Measurements from ENCODE around the gene TICAM2. TPM values are rescaled to one million over a fixed set of nuclear protein-coding genes. Genes with fewer than 3 reads are reported as not detected.

The TICAM2 gene
- total RNA-seq, 2 donors from 2014 or later, result 1.9 TPM

DNA sequence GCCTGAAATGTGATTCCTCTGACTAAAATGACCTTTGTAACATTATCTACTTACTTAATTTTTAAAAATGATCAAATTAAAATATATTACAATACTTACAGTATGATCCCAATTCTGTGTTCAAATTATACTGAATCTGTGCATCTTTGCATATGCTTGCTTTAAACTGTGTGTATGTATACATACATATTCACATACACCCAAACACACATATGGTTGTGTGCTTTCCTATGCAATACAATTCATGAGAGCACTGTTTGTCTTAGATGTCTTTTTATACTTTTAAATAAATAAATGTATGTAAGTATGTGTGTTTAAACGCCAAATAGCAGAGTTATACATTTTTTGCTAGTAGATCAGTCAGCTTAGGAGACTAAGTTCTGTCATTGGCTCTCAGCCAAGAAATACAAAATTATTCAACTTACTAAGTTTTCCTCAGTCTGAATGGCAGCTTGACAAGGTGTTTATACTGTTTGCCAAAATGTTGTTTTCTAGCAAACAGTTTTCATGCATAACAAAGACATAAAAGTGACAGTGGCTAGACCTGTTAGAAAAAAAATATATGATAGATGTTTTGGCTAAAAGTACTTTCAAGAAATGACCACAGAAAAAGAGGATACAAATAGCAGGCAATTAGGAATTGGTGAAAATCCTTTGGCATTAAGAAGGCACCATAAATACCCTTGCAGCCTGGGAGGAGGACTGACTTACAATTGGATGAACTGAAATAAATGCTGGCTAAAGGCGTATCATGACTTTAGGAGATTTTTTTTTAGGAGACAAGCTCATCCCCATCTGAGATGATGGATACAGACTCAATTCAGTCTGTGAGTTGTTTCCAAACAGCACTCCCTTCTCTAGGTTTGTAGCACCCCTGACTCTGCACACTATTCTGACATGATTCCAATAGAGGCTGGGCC lies 7.9 kb downstream of the TICAM2 start:
- WGBS, result 68% methylated on average over 2 of the region's 2 CpGs
- TF ChIP-seq, protein P1, sequence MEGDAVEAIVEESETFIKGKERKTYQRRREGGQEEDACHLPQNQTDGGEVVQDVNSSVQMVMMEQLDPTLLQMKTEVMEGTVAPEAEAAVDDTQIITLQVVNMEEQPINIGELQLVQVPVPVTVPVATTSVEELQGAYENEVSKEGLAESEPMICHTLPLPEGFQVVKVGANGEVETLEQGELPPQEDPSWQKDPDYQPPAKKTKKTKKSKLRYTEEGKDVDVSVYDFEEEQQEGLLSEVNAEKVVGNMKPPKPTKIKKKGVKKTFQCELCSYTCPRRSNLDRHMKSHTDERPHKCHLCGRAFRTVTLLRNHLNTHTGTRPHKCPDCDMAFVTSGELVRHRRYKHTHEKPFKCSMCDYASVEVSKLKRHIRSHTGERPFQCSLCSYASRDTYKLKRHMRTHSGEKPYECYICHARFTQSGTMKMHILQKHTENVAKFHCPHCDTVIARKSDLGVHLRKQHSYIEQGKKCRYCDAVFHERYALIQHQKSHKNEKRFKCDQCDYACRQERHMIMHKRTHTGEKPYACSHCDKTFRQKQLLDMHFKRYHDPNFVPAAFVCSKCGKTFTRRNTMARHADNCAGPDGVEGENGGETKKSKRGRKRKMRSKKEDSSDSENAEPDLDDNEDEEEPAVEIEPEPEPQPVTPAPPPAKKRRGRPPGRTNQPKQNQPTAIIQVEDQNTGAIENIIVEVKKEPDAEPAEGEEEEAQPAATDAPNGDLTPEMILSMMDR (IDR thresholded peaks at IDR 0.05), result no peak
- no peak for TF ChIP-seq POLR2AphosphoS5 (IDR thresholded peaks at IDR 0.05)
- no peak for TF ChIP-seq POLR2A (IDR thresholded peaks at IDR 0.05)
- Histone ChIP-seq H3K27me3 (replicated peaks; ENCODE audit: insufficient read depth) (no peaks in the 10 kb centered on the region), H3K4me1 (replicated peaks) (no peaks in the 10 kb centered on the region), H3K4me3 (no peak overlapping the region), H3K9me3 (no peaks in the 10 kb centered on the region), H3K27ac (no peak overlapping the region), H3K36me3 (no peaks in the 10 kb centered on the region)
- intact Hi-C loops (cut with DNase I), result no loop called here
- no peak for DNase-seq (ENCODE audit: low spot score)

DNA sequence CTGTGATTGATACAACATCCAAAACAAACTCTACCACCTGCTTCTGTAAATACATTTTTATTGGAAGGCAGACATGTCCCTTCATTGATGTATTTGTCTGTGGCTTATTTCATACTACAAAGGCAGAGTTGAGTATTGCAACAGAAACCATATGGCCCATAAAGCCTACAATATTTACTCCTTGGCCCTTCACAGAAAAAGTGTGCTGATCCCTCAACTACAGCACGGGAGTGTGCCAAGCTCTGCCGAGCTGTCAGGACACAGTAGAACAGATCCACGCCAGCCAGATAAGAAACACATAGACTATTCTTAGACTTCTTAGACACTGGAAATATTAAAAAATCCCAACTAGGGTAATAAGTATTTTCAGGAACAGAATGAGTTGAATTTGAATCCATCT lies 13.2 kb downstream of the TICAM2 start:
- no peak for TF ChIP-seq POLR2AphosphoS5 (IDR thresholded peaks at IDR 0.05)
- no peak for TF ChIP-seq POLR2A (IDR thresholded peaks at IDR 0.05)
- TF ChIP-seq, protein P1 (IDR thresholded peaks at IDR 0.05), result no peak
- no peaks in the 10 kb centered on the region for H3K4me1 ChIP-seq (replicated peaks)
- H3K9me3 ChIP-seq, result no peaks in the 10 kb centered on the region
- H3K36me3 ChIP-seq, result no peaks in the 10 kb centered on the region
- no peak overlapping the region for H3K27ac ChIP-seq
- H3K4me3 ChIP-seq, result no peak overlapping the region
- peak; percentile 19 for DNase-seq (ENCODE audit: low spot score)
- intact Hi-C loops (cut with DNase I), result loop anchor here (5.0 kb wide), 2 partner anchors 212 to 277 kb away; no protein-coding TSS in a partner anchor
- no peaks in the 10 kb centered on the region for H3K27me3 ChIP-seq (replicated peaks; ENCODE audit: insufficient read depth)
- WGBS, result 25% methylated on average over 3 of the region's 3 CpGs

DNA sequence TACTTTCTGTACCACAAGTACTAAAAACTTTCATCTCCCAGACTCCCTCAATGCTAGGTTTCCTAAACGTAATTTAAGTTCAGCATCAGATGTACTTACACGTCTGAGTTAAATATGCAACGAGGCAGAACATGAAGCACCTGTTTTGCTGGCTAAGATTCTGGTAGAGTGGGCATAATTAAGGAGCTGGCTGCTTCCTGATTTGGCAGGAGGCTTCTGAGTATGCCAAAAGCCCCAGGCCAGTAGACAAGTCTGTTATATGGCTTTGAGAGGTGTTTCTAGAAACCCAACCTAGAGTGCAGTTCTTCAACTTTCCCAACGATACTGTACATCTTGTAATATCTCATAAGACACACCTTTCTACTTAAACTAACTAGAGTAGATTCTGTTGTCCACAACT lies 13.6 kb downstream of the TICAM2 start:
- DNase-seq (ENCODE audit: low spot score), result no peak
- Histone ChIP-seq H3K27ac (no peak overlapping the region), H3K27me3 (replicated peaks; ENCODE audit: insufficient read depth) (no peaks in the 10 kb centered on the region), H3K4me1 (replicated peaks) (no peaks in the 10 kb centered on the region), H3K9me3 (no peaks in the 10 kb centered on the region), H3K36me3 (no peaks in the 10 kb centered on the region), H3K4me3 (no peak overlapping the region)
- WGBS, result 28% methylated on average over 4 of the region's 4 CpGs
- no peak for TF ChIP-seq POLR2AphosphoS5 (IDR thresholded peaks at IDR 0.05)
- no peak for TF ChIP-seq POLR2A (IDR thresholded peaks at IDR 0.05)
- TF ChIP-seq, protein P1 (IDR thresholded peaks at IDR 0.05), result no peak
- intact Hi-C loops (cut with DNase I), result loop anchor here (5.0 kb wide), 2 partner anchors 211 to 276 kb away; no protein-coding TSS in a partner anchor

DNA sequence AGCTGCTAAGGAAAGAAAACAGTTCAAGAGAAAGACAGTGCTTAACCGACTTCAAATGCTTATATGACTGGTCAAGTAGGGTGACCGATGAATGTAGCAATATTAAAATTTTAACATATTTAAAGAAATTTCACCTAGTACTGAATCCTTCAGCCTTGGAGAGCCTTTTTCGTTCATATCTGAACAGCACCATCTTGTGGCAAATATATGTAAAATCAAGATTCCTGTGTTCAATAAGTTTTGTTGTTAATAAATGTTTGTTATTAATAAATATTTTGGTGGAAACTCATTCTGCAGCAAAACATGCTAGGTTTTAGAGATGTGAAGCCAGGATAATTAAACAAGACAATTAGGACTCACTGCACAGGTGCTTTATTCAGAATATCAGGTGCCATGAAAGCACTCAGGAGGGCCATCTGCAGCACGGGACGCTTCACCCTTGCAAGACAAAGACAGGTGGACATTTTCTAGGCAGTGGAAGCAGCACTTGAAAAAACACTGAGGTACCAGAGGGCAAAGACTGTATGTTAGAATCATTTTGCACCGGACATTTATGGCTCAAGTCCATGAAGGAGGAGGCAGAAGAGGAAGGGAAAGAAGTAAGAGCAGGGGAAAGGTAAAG lies 15.6 kb downstream of the TICAM2 start:
- Histone ChIP-seq H3K4me3 (no peak overlapping the region), H3K36me3 (no peaks in the 10 kb centered on the region), H3K9me3 (no peaks in the 10 kb centered on the region), H3K4me1 (replicated peaks) (no peaks in the 10 kb centered on the region), H3K27me3 (replicated peaks; ENCODE audit: insufficient read depth) (no peaks in the 10 kb centered on the region), H3K27ac (no peak overlapping the region)
- no peak for DNase-seq (ENCODE audit: low spot score)
- 59% methylated on average over 6 of the region's 6 CpGs for WGBS
- TF ChIP-seq, protein P1 (IDR thresholded peaks at IDR 0.05), result peak; percentile 45 to 68 (median 58)
- TF ChIP-seq POLR2A (IDR thresholded peaks at IDR 0.05), result no peak
- intact Hi-C loops (cut with DNase I), result loop anchor here (5.0 kb wide), 2 partner anchors 209 to 274 kb away; no protein-coding TSS in a partner anchor
